Iris pigment epithelial cell (primary cell): ENCODE data around the gene FXN.
"Not testable (repeated sequence)": the region's sequence is repeated elsewhere in the genome, so short reads cannot be mapped to it uniquely, and the experiment has no call there.

Source experiments
- DNase-seq: peaks from one replicate; pipeline ENCODE4 v3.0.0-alpha.2; 2011; ENCODE audit warnings: low read depth

FXN gene

DNA sequence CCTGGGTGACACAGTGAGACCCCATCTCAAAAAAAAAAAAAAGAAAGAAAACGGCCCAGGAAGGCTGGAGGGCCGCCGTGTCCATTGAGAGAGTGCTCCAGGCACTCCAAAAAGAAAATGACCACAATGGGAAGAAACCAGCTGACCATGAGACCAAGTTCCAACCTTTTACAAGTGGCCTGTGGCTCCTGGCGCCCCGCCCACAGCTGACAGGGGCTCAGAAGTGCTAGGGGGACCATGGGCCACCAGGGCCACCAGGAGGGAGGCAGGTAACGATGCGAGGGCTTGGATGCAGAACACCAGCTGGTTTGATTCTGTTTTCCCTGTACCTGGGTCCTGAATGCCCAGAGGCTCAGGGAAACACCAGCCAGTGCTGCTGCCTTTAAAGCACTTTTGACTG, 34.6 kb downstream of the FXN start:
- no peak for DNase-seq

- no peak for DNase-seq
Measured at GRCh38 chr9:69071059-69071458, 35.5 kb downstream of the FXN start.

DNA sequence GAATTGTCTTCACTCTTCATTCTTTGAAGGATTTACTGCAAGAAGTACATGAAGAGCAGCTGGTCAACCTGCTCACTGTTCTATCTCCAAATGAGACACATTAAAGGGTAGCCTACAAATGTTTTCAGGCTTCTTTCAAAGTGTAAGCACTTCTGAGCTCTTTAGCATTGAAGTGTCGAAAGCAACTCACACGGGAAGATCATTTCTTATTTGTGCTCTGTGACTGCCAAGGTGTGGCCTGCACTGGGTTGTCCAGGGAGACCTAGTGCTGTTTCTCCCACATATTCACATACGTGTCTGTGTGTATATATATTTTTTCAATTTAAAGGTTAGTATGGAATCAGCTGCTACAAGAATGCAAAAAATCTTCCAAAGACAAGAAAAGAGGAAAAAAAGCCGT, 37.6 kb downstream of the FXN start:
- DNase-seq = no peak

GRCh38 chr9:69074801-69075200, 39.2 kb downstream of the FXN start:
- DNase-seq = no peak

DNA sequence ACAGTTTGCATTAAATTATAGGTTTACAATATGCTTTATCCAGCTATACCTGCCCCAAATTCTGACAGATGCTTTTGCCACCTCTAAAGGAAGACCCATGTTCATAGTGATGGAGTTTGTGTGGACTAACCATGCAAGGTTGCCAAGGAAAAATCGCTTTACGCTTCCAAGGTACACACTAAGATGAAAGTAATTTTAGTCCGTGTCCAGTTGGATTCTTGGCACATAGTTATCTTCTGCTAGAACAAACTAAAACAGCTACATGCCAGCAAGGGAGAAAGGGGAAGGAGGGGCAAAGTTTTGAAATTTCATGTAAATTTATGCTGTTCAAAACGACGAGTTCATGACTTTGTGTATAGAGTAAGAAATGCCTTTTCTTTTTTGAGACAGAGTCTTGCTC, 41.0 kb downstream of the FXN start:
- no peak for DNase-seq

- no peak for DNase-seq
Measured at GRCh38 chr9:69078069-69078468, 42.5 kb downstream of the FXN start.

DNA sequence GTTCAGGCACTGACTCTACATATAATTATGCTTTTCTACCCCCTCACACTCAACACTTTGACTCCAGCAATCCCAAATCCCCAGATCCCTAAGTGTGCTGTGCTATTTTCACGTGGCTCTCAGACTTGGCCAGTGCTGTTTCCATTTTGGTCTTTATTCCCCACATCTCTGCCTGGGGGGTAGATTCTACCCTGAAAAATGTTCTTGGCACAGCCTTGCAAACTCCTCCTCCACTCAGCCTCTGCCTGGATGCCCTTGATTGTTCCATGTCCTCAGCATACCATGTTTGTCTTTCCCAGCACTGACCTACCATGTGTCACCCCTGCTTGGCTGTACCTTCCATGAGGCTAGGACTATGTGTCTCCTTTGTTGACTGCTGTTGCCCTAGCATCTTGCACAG, 43.0 kb downstream of the FXN start:
- peak; percentile 58 for DNase-seq

DNA sequence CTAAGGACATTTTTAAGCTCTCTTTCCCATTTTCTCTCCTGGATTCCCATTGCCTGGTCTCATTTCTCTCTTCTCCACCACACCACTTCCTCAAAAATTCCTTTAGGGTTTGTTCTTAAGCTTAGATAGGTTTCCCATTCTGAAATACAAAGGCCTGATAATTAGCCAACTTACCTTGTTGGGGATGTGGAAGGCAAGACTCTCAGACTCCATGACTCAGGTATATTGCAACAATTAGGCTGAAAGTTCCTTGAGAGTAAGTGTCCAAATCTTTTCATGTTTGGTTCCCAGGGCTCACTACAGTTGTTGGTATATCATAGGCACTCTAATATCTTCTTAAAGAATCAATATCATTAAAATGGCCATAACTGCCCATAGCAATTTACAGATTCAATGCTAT, 43.6 kb downstream of the FXN start:
- DNase-seq = no peak

DNA sequence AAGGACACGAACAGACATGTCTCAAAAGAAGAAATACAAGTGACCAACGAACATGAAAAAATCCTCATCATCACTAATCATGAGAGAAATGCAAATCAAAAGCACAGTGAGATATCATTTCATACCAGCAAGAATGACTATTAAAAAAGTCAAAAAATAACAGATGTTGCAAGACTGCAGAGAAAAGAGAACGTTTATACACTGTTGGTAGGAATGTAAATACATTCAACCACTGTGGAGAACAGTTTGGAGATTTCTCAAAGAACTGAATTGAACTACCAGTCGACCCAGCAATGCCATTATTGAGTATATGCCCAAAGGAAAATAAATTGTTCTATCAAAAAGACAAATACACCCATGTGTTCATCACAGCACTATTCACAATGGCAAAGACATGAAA, 45.7 kb downstream of the FXN start:
- peak; percentile 21 for DNase-seq

- no peak for DNase-seq
Measured at GRCh38 chr9:69083321-69083720, 47.8 kb downstream of the FXN start.

- peak; percentile 70 for DNase-seq
Measured at GRCh38 chr9:69085569-69086283, 50.2 kb downstream of the FXN start.

GRCh38 chr9:69086312-69086711, 50.8 kb downstream of the FXN start:
- no peak for DNase-seq

- DNase-seq = no peak
Measured at GRCh38 chr9:69086769-69087168, 51.2 kb downstream of the FXN start.

- no peak for DNase-seq
Measured at GRCh38 chr9:69089082-69089481, 53.5 kb downstream of the FXN start.

DNA sequence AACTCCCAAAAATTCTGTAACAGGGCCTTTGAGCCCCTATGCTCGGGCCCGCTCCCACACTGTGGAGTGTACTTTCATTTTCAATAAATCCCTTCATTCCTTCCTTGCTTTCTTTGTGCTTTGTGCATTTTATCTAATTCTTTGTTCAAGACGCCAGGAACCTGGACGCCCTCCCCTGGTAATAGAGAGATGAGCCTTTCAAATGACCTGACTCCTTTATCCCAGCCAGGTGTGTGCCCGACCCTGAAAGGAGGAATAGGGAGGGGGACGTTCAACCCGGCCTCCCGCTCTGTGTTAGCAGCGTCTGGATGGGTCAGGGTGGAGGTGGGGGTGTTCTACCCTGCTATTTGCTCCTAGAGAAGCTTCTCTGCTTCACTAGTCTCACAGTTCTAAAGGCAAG, 53.9 kb downstream of the FXN start:
- no peak for DNase-seq

- DNase-seq = no peak
Measured at GRCh38 chr9:69090140-69090750, 54.7 kb downstream of the FXN start.

DNA sequence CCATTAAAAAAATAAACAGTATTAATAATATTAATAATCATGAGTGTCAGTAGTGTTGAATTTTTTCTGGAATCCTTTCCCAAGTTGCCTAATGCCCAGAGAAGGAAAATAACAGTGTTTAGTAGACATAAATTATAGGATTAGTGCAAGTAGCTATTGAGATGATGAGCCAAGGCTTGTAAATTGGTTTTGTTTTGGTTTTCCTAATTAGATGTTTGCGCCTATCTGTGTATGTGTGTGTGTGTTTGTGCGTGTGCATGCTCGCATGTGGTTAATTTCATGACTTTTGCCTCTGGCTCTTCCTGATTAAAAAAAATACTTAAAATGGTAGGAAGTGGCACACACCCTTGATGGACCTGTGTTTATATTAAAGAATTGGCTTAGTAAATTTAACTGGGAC, 55.4 kb downstream of the FXN start:
- DNase-seq = no peak

- DNase-seq = no peak
Measured at GRCh38 chr9:69093471-69094103, 58.0 kb downstream of the FXN start.

- not testable (repeated sequence) for DNase-seq
Measured at GRCh38 chr9:69094361-69095135, 59.0 kb downstream of the FXN start.

GRCh38 chr9:69097064-69097463, 61.5 kb downstream of the FXN start:
- peak; percentile 89 for DNase-seq

- DNase-seq = peak; percentile 25
Measured at GRCh38 chr9:69097923-69098593, 62.5 kb downstream of the FXN start.

DNA sequence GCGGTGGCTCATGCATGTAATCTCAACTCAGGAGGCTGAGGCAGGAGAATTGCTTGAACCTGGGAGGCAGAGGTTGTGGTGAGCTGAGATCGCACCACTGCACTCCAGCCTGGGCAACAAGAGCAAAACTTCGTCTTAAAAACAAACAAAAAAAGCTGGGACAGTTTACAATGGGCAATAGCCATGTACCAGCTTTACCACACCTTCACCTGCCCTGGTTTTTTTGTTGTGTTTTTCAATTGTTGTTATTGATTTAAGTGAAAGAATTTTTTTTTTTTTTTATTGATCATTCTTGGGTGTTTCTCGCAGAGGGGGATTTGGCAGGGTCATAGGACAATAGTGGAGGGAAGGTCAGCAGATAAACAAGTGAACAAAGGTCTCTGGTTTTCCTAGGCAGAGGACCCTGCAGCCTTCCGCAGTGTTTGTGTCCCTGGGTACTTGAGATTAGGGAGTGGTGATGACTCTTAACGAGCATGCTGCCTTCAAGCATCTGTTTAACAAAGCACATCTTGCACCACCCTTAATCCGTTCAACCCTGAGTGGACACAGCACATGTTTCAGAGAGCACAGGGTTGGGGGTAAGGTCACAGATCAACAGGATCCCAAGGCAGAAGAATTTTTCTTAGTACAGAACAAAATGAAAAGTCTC, 67.9 kb downstream of the FXN start:
- DNase-seq = not testable (repeated sequence)
